Stimulated activated CD4-positive, alpha-beta T cell treated with anti-CD3 and anti-CD28 coated beads, Interleukin-15, amount 100 ng/mL, for 24 hours (primary cell): Measurements from ENCODE around the gene SSR2.
A peak's percentile ranks its signal among the peaks of the same experiment; 100 is the strongest.
"Not testable (repeated sequence)": the region's sequence is repeated elsewhere in the genome, so short reads cannot be mapped to it uniquely, and the experiment has no call there.

Source experiments
- DNase-seq: peaks from one replicate; pipeline ENCODE4 v3.0.0-alpha.2; 2020

Gene SSR2

GRCh38 chr1:156045076-156045475 lies 24.3 kb upstream of the SSR2 start:
- no peak for DNase-seq

GRCh38 chr1:156042828-156043227 lies 22.1 kb upstream of the SSR2 start:
- DNase-seq = no peak

GRCh38 chr1:156034991-156035390 lies 14.2 kb upstream of the SSR2 start:
- not testable (repeated sequence) for DNase-seq

GRCh38 chr1:156033011-156033410 lies 12.3 kb upstream of the SSR2 start:
- no peak for DNase-seq

GRCh38 chr1:156026588-156026987 lies 5.8 kb upstream of the SSR2 start:
- DNase-seq = no peak

- peak; percentile 44 for DNase-seq
These were observed 5.1 kb upstream of the SSR2 start for GRCh38 chr1:156025876-156026275.

- DNase-seq = no peak
These were observed 4.0 kb upstream of the SSR2 start for GRCh38 chr1:156024801-156025200.

- no peak for DNase-seq
These were observed 1.2 kb upstream of the SSR2 start for GRCh38 chr1:156021954-156022353.

- no peak for DNase-seq
These were observed 310 bp upstream of the SSR2 start for GRCh38 chr1:156021093-156021428.

GRCh38 chr1:156019946-156020292 lies 832 bp downstream of the SSR2 start:
- no peak for DNase-seq

GRCh38 chr1:156014829-156015228 lies 5.9 kb downstream of the SSR2 start:
- DNase-seq = no peak

GRCh38 chr1:156012051-156012817 lies 8.5 kb downstream of the SSR2 start:
- DNase-seq = no peak

- no peak for DNase-seq
These were observed 11.3 kb downstream of the SSR2 start for GRCh38 chr1:156009404-156009803.

- DNase-seq = no peak
These were observed 13.9 kb downstream of the SSR2 start for GRCh38 chr1:156006666-156007376.

- DNase-seq = peak; percentile 28
These were observed 15.7 kb downstream of the SSR2 start for GRCh38 chr1:156004843-156005584.

- DNase-seq = no peak
These were observed 16.9 kb downstream of the SSR2 start for GRCh38 chr1:156003923-156004188.

- DNase-seq = no peak
These were observed 18.4 kb downstream of the SSR2 start for GRCh38 chr1:156002188-156002911.

GRCh38 chr1:156001662-156002171 lies 19.0 kb downstream of the SSR2 start:
- no peak for DNase-seq

- DNase-seq = no peak
These were observed 19.6 kb downstream of the SSR2 start for GRCh38 chr1:156001021-156001661.

GRCh38 chr1:155999964-156000363 lies 20.8 kb downstream of the SSR2 start:
- no peak for DNase-seq

- no peak for DNase-seq
These were observed 24.6 kb downstream of the SSR2 start for GRCh38 chr1:155996166-155996565.

GRCh38 chr1:155993595-155993994 lies 27.2 kb downstream of the SSR2 start:
- no peak for DNase-seq
